ENCODE data around the gene GRIK1.
"Not testable (repeated sequence)": the region's sequence is repeated elsewhere in the genome, so short reads cannot be mapped to it uniquely, and the experiment has no call there.

Gene GRIK1

DNA sequence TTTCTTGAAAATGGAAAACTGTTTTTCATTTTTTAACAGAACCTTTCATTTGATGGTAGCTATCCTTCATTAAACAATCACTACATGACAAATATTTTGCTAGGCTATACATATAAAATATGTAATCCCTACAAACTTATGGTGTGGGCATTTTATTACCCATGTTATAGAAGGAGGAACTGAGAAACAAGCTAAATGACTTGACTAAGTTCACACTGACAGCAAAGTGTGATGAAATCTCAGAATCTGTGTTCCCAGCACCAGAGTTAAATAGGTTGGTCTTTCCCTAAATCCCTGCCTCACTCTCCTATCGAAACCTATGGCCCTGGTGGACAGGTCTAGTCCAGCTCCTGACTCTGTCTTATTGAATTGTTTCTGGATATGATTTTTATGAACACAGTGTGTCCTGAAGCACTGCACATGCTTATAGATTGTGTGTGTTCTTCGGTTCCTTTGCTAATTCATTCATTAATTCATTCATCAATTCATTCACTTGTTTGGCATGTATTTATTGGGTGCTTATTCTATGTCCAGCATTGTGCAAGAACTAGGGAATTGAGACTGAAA lies 301.0 kb downstream of the GRIK1 start:
- FAIRE-seq = no peak

DNA sequence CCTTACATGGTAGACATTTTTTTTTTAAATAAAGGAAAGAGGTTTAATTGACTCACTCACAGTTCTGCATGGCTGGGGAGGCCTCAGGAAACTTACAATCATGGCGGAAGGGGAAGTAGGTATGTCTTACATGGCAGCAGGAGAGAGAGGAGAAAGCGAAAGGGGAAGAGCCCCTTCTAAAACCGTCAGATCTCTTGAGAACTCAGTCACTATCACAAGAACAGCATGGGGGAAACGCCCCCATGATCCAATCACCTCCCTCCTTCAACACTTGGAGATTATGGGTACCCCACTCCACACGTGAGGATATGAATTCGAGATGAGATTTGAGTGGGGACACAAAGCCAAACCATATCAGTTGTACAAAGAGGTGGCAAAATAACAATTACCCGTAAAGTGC lies 301.7 kb downstream of the GRIK1 start:
- no peak for FAIRE-seq

DNA sequence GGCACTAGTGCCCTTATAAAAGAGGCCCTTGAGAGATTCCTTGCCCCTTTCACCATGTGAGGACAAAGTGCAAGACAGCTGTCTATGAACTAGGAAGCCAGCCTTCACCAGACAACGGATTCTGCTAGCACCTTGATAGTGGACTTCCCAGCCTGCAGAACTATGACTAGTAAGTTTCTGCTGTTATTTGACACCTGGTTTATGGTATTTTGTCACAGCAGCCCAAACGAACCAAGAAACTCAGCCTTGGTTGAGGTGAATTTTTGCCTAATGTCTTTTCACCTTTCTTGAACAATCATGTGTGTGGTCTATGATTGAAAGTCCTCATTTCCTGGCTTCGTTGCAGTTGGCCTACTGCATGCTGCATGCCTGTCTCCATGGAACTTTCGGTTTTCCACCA lies 302.2 kb downstream of the GRIK1 start:
- FAIRE-seq = no peak

DNA sequence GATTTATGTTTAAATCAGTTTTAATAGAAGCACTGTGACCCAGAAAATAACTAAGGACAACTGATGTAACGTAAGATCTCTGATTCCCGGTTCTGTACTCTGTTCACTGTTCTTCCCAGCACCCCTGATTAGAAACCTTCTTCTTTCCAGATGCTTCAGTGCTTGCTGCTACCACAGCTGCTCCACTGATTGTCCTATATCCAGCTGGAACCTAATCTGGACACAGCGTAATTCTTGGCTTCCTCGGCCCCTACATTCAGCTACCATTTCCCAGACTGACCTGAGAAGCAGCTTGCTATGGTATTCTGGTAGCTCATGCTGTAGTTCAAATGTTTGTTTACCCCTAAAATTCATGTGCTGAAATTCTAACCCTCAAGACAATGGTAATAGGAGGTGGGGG lies 302.7 kb downstream of the GRIK1 start:
- no peak for FAIRE-seq

DNA sequence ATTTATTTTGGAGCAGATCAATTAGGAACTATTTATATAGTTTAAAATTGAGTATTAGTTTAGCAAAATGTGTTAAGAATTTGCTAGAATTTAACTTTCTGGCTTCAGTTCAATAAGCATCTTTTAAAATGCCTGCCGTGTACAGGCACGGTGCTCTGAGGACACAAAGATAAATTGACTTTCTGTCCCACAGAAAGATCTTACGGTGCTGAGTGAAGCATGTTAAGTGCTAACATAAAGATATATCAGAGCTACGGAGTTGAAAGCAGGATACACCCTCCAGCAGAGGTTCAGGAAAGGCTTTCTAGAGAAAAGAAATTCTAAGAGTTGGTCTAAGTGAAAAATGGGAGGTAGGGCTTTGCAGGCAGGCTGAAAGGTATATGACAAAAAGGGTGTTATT lies 305.4 kb downstream of the GRIK1 start:
- no peak for FAIRE-seq

DNA sequence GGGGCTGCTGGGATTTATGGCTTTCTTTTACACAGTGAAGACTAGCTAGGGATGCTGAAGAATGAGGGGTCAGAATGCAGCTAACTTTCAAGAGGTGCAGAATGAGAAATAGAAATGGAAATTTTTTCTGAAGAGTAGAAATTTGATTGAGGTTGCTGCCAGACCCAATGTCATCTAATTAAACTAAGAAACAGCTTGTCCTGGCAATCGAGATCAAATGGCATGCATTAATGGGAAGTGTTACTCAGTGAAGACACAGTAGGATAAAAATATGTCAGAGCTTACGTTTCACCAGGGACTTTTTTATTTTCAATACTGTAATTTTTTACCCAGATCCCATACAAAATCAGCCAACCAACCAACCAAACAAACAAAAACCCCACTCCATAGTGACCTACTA lies 306.0 kb downstream of the GRIK1 start:
- no peak for FAIRE-seq

DNA sequence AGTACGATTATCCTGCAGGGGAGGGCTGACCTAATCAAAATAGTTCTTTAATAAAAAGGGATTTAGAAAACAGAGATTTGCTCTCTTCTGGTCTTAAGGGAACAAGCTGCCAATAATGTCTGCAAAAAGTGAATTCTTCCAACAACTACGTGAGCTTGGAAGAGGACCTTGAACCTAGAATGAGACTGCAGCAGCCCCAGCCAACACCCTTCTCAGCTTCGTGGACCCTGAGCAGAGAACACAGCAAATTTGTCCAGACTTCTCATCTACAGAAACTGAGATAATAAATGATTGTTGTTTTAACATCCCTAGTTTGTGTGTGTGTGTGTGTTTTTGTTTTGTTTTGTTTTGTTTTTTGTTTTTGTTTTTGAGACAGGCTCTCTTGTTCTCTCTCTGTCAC lies 309.4 kb downstream of the GRIK1 start:
- FAIRE-seq = no peak

DNA sequence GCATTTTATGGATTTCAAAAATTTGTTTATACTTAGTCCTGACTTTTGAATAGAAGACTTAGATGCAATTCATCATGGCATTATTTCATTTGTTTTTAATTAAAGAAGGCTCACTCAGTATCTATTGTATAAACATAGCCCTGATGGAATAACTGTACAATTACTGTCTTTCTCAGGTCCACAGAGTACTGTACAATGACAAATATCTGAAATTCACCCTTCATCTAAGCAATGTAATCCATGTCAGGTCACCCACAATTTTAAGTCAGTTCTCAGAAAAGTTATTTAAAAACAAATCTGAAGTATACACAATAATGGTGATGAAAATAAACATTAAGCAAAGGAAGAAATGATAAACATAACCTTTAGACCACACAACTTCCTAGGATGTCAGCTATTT lies 311.9 kb downstream of the GRIK1 start:
- no peak for FAIRE-seq

DNA sequence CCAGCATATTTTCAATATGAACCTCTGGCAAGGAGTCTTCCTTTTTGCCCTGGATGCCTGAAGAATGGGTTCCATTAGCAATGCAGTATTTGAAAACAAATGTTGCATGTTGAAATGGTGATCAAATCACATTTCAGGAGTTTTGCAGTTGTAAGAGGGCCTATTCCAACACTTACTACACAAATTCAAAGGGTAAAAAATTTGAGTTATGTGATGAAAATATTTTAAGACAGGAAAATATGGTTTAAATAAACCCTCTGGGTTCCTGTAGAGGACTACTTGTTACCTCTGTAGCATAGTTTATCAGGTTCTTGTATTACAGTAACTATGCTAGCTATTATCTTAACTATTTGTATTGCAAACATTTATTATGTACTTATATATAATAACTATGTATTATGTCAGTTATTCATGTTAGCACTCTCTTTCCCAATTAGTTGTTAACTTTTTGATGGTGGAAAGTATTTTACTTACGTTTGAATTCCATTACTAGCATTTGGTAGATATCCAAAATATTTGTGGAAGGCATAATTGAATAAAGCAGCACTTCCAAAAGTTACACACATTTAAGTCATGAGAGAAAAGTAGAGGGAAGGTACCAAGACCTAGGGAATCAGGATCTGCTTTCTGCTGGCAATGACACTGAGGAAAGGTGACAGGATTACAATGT lies 312.9 kb downstream of the GRIK1 start:
- FAIRE-seq = no peak

DNA sequence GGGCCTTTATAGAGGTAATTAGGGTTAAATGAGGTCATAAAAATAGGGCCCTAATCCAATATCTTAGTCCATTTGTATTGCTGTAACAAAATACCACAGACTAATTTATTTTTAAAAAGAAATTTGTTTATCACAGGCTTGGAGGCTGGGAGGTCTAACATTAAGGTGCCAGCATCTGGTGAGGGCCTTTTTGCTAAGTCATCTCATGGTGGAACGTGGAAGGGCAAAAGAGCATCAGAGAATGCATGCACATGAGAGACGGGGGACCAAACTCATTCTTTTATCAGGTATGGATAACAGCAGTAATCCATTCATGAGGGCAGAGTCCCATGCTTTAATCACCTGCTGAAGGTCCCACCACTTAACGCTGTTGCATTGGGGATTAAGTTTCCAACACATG lies 313.8 kb downstream of the GRIK1 start:
- FAIRE-seq = no peak

DNA sequence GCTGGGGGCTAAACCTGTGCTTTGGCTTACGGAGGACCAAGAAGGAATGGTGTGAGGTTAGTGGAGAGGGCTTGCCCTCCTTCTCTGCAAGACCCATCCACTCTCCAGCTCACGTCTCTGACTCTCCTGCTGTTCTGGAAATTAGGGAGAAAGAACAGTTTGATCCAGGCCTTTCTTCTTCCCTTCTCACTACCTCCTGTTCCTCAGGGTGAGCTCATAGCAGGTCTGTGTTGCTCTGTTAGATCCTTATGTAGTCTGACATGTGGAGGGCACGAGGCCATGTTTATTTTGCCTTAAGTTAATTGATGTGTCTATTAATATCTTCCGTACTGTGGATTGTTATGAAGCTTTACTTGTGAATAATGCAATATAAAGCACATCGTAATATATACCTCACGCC lies 315.0 kb downstream of the GRIK1 start:
- FAIRE-seq = no peak

DNA sequence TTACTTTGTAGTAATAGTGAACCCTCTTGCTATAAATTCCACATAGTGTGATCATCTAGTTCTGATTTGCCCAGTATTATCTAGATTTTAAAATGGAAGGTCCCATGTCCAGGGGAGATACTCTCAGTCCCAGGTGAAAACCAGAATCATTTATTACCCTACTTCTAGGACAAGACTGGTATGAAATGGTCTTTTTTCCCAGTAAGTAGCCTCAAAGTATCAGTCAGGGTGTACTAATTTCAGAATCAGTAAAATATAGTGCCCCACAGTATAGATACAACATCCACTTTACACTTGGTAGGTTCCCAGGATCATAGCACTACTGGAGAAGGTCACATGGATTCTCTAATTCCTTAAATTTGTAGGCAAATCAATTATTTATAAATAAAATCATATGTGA lies 318.3 kb downstream of the GRIK1 start:
- FAIRE-seq = no peak

DNA sequence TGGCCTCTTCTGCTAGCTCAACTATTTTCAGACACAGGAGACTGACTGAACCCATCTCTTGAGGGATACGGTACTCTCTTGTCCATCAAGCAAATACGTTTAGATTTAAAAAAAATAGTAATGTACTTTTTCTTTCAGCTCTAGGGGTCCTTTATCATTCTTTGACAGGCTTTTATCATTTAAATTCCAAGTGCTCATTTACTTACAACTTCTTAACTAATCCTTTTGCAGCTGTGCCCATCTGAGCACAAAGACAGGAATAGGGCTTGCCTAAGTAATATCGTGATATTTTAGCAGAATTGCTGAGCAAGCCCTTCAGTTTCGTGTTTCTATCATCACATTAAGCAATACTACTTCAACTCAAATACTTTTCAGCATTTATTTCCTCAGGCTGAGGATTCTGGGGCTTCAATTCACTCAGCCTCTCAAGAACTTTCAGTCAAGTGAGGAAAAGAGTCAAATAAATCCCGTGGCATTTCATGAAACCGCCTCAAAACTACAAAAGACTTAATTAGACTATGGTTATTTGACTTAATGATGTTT lies 323.5 kb downstream of the GRIK1 start:
- FAIRE-seq = no peak

DNA sequence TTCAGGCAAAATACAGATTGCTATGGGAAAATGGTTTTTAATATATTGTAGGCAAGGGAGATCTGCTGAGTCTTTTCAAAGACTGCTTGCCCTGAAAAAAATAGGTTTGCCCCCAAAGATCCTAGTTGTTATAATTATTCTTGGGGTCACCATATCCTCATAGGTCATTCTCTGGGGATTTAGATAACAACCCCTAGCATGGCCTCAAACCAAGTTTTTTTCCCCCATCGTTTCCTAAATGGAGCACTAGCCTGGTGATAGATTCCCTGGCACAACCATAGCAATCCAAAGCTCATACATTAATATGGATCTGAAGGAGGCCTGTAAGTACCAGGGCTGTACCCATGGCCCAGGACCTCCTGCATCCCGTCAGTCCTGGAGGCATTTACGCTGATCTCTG lies 325.9 kb downstream of the GRIK1 start:
- no peak for FAIRE-seq

DNA sequence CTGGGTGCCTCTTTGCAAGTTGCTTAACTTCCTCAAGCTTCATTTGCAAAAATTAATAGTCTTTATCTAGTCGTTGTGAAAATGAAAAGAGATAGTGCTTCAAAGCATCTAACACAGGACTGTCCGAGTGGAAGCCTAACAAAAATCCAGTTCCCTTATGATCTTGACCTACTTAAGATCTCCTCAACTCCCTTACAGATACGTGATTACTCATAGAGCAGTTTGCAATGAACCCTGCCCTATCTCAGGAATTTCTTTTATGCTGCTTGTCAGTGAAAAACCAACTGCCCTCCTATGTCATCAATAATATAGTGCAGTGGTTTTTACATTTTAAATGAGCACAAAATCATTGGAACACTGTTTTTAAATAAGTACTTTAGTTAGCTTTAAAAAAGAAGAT lies 326.8 kb downstream of the GRIK1 start:
- no peak for FAIRE-seq

DNA sequence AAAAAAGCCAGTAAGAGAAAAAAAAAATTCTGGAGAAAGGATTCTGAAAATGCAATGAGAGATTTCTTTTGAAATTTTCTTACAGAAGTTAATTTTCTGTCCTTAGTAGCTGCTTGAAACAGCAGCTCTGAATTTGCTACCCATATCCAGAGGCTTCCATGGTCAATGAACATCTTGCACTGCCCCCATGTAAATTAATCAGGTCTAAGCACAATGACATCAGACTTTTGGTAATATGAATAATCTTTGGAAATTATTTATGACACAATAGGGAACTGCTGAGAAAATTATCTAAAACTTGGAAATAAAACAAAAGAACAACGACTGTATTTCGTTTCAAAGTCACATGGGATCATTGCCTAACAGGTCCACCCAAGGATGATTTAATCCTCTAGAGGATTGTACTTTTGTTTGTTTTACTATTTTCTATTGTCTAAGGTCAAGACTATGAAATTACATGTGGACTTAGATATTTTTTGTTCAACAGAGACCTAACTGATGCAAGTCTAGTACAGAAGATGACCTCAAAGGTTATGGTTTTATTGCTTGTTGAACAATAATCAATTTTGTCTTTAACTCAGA lies 328.9 kb downstream of the GRIK1 start:
- FAIRE-seq = no peak

DNA sequence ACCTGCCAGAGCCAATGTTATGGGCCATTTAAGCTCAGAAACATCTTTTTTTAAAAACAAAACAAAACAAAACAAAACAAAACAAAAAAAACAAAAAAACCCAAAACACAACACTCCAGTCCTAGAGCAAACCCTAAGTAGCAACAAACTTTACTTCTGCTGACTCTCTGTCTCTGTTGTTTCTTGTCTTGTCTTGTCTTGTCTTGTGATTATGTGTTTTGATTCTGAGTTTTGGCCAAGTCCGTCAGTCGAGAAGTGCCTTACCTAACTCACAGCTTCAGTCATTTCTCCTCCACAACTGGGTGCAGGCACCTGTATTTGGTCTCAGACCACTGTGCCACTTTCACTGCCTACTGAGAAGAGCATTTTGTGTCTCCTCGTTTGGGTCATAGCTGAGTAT lies 333.2 kb downstream of the GRIK1 start:
- no peak for FAIRE-seq

DNA sequence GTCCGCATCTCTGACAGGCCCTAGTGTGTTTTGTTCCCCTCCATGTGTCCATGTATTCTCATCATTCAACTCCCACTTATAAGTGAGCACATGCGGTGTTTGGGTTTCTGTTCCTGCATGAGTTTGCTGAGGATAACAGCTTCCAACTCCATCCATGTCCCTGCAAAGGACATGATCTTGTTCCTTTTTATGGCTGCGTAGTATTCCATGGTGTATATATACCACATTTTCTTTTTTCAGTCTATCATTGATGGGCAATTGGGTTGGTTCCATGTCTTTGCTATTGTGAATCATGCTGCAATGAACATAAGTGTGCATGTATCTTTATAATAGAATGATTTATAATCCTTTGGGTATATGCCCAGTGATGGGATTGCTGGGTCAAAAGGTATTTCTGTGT lies 334.6 kb downstream of the GRIK1 start:
- FAIRE-seq = not testable (repeated sequence)

DNA sequence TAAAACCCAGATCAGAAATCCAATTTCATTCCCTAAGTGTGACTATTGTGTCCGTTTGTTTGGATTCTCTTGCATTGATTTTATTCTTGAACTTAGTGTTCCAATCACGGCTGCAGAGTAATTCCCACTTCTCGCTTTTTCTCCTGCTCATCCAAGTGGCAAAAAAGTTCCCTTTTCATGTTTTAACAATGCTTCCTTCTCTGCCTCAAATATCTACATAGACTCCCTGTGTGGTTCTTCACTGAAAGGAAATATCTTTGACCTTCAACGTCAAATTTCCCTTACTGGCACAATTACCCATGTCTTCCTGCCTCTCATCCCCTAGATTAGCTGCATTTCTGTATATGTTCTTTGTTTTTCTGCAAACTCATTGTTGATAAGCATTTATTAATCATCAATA lies 335.7 kb downstream of the GRIK1 start:
- FAIRE-seq = no peak

DNA sequence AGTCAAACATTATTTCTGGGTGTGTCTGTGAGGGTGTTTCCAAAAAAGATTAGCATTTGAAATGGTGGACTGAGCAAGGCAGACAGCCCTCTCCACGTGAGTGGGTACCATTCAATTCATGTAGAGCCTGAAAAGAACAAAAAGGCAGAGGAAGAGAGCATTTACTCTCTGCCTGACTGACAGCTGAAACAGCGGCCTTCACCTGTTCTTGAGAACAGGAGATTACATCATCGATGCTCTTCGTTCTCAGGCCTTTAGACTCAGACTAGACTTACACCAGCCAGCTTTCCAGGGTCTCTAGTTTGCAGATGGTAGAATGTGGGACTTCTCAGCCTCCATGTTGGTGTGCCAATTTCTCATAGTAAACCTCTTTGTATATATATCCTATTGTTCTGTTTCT lies 338.7 kb downstream of the GRIK1 start:
- FAIRE-seq = no peak

DNA sequence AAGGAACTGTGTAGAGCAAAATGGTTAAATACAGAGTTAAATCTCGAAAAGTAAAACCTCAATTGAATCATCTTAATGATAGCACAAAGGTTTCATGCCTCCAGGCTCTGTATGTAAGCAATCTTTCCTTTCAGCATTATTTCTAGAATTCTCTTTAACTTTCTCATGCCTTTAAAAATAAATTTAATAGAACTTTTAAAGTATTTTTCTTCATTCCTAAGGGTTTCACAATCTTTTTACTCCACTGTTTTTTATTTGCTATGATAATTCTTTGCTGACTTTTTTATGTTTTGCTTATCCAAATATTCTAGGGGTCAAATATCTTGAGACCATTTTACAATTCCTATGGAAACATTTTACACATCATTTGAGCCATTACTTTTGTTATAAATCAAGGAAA lies 353.1 kb downstream of the GRIK1 start:
- no peak for FAIRE-seq

DNA sequence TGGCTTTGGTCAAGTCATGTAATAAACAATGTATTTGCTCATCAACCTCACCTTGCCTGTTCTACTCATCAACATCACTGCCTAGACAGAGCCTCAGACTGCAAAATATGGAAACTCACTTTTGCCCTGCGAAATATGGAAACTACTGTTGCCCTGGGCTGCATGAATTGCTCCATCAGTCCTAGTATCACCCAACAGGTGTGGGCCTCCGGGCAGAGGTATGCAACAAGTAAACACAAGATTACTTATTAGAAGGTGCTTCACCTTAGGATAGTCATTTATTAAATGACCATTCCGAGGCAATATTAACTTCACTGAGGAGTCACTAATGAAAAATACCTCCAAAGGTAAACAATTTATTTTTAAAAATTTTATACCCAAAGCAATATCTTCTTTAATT lies 354.3 kb downstream of the GRIK1 start:
- FAIRE-seq = no peak

DNA sequence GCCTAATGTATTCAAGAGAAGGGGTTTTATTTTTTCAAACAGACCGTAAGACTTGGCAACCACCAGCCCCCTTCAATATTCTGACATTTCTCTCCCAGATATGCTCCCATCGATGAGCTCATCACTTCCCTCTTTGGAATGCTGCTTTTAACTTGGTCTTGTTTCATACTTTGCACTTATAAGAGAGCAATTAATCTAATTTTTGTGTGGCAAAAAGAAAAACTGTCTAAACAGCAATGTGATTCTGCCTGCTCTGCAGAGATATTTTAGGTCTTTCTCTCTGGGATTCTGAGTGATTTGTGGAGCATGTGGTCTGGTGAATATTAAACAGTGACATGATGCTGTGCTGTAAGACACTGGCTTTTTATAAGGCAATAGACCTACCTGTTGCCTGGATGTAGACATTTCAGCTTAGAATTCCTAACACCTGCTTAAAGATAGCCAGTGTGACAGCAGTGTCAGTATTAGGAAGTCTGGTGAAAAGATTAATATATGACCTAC lies 356.3 kb downstream of the GRIK1 start:
- no peak for FAIRE-seq

DNA sequence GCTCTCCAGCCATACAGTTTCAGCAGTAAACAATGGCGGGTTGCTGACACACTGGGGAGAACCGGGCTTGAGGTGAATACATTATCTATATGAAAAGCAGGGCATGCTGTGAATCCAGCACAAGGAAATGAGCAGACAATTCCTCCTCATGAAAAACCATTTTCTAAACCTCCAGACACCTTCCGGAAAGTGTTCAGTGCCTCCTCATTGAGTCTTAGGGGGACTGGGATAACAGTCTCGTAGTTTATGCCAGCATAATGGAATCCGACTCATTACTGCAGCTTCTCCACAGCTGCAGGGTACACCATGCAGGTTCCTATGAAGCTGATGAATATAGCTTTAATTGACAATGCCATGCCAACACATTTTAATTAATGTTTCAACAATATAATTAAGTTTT lies 356.9 kb downstream of the GRIK1 start:
- FAIRE-seq = no peak

DNA sequence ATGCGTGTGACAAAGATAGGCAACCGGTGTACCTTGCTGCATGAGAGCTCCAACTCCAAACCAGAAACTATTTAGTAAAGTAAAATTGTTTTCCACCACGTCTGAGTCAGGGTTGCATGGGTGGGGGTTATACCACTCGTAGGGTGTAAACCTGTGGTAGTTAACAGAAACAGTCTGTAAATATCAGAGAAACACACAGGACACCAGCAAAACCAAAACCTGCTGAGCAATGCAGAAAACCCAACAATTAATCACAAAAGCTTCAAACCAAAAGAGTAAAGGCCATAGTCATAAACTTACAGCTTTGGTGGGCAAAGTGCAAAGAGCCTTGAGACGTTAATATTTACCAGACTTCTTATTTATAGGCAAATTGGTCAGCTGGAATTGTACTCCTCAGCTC lies 358.4 kb downstream of the GRIK1 start:
- FAIRE-seq = no peak
